NCI-H1092 treated with DMSO at 0.1 percent for 48 hours (cell line): Measurements from ENCODE around the gene AADACL4.
"Not testable (repeated sequence)": the region's sequence is repeated elsewhere in the genome, so short reads cannot be mapped to it uniquely, and the experiment has no call there.

ENCODE experiments used
- DNase-seq: peaks from one replicate; lab custom pipeline; 2025; lab: John Stamatoyannopoulos, UW

The AADACL4 gene

DNA sequence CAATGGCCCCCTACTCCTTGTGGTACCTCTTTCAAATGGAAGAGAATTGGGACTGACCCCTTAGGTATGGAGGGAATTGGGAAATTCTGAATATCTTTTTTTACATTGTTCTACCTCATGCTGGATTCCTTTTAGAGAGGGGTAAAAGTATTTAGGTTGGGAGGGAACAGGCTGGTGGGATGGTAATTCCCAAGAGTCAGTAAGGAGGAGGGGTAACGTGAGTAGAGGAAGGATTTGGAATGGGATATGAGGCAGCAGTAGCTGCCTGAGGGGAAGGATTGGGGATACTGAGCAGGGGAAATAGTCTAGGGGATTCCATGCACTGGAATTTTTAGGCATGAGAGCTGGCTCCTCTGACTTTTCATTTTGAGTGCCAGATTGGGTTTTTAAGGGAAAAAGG, 68.2 kb downstream of the AADACL4 start:
- no peak for DNase-seq

DNA sequence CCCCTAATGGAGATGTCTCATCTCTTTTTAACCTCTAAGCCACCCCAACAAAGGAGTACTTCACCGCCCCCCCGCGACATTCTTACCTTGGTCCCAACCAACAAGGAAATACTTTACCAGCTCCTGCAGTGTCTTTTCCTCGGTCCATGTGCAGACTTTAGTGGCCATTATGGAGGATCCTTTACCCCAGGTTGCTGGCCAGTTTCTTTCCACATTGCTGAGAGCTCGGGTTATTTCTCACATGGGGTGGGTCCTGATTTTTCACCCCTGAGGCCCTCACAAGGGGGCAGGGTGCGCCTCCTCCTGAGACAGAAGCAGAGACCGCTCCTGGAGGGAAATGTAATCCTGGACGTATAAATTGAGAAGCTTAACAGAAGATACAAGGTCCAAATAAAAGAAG, 69.0 kb downstream of the AADACL4 start:
- DNase-seq, result no peak

DNA sequence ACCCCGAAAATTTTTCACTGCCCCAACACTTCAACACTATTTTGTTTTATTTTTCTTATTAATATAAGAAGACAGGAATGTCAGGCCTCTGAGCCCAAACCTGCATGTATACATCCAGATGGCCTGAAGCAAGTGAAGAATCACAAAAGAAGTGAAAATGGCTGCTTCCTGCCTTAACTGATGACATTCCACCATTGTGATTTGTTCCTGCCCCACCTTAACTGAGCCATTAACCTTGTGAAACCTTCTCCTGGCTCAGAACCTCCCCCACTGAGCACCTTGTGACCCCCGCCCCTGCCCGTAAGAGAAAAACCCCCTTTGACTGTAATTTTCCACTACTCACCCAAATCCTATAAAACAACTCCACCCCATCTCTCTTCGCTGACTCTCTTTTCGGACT, 69.8 kb downstream of the AADACL4 start:
- DNase-seq, result not testable (repeated sequence)

DNA sequence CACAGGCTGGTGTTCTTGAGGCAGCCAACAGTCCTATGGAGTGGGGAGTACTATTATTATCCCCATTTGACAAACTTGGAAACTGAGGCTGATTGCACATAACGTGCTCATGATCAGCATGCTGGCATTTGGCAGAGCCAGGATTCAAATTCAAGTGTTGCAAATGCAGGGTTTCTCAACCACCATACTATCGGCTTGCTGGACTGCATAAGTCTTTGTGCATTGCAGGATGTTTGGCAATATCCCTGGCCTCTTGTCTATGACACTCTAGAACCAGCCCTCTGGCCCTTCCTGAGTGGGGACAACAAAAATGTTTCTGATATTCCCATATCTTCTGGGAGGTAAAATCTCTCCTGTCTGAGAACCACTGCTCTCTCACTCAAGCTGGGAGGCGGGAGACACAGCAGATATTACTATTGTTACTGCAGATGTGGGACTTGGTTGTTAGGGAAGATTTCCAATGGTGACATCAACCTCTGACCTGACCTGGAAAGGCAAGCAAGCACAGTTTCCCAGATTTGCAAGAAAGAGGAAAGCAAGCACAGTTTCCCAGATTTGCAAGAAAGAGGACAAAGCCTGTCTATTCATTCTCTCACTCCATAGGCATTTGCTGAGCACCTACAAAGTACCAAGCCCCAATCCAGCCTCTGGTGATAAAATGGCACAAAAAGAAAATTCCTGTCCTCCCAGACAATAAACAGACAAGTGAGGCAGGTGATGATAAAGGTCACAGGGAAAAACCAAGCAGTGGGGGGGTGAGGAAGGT, 71.0 kb downstream of the AADACL4 start:
- no peak for DNase-seq

DNA sequence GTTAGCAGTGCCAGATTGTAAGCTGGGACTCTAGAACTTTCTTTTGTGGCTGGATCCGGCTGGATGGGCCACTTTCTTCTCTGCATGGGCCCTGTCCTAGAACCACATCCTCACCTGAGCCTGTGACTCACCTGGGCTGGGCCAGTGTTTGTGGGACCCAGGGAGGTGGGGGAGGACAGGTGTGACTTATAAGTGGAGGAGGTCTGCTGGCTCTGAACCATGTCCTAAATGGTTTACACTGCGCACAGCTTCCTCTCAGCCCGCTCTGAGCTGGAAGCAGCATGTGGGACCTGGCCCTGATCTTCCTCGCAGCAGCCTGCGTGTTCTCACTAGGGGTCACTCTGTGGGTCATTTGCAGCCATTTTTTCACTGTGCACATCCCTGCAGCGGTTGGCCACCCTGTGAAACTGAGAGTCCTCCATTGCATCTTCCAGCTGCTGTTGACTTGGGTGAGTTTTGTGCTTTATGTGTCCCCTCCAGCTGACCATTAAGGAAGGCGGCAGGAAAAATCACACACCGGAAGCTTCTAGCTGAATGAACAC, 72.1 kb downstream of the AADACL4 start, which contains the start of gene AADACL3:
Gene AADACL3, plus strand, starts transcription at position 215 of the 542 bp plus-strand sequence. Its CDS starts 67 bp downstream, at position 282.
- no peak for DNase-seq
